ENCODE data around the gene ABHD2.

ABHD2 gene

DNA sequence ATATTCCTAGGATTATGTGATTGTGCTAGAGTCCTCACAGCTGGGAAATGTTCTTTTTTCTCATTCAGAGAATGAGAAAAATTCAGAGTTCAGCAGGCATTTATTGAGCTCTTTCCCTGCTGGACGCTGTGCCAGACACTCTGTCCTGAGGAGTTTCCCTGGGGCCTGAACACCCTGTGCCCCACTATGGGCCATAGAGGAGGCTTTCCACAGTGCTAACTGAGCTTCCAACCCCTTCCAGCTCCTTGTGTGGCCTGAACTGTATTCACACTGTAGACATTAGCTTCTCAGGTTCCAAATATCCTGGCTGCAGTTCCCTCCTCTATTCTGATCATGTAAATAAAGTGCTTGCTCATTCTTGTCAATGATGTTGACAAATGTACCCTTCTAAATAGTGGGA is 10.0 kb downstream of the ABHD2 start:
- DNase-seq (ENCODE audit: low spot score): no peak

- no peak for DNase-seq (ENCODE audit: low spot score)
These were observed 11.7 kb downstream of the ABHD2 start for GRCh38 chr15:89099968-89100367.

DNA sequence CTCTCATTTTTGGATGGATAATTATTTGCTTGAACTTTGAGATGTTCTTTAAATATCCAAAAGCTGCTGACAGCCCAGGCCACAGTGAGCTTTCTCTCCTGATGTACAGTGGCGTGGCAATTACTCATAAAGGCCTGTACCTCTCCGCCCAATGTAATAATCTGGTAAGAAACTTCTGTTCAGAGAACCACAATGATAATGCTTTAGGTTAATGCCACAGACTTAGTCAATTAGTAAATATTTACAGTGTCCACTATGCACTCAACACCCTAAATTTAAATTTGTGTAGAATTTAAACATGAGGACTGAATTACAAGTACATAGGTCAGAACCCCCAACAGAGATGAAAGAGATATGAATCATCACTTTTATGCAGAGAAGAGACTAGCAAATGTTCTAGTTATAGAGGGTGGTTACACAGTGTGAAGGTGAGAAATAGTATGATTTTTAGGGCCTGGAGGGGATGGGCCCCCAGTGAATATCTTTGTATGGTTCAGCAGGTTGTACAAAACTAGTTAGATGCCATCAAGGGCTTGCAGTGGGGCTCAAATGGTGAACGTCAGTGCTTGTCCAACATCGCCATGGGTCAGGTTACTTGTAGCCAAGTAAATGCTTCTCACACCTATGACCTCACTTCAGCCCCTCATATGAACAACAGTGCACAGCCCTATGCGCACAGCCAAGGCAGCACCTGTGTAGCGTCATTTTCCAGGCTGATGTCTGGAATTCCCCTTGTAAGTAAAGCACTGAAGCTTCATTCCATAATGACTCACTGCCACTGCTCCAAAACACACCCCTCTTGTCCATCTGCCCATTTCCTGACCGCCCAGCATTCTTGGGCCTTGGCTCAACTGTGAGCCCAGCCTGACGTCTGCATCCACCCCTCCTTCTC is 13.3 kb downstream of the ABHD2 start:
- DNase-seq (ENCODE audit: low spot score): peak; percentile 99

- DNase-seq (ENCODE audit: low spot score): no peak
These were observed 15.4 kb downstream of the ABHD2 start for GRCh38 chr15:89103481-89104171.

GRCh38 chr15:89104172-89104564 is 15.9 kb downstream of the ABHD2 start:
- DNase-seq (ENCODE audit: low spot score): peak; percentile 39

- DNase-seq (ENCODE audit: low spot score): peak; percentile 87
These were observed 16.9 kb downstream of the ABHD2 start for GRCh38 chr15:89105147-89105546.

GRCh38 chr15:89106200-89106599 is 17.9 kb downstream of the ABHD2 start:
- DNase-seq (ENCODE audit: low spot score): no peak

DNA sequence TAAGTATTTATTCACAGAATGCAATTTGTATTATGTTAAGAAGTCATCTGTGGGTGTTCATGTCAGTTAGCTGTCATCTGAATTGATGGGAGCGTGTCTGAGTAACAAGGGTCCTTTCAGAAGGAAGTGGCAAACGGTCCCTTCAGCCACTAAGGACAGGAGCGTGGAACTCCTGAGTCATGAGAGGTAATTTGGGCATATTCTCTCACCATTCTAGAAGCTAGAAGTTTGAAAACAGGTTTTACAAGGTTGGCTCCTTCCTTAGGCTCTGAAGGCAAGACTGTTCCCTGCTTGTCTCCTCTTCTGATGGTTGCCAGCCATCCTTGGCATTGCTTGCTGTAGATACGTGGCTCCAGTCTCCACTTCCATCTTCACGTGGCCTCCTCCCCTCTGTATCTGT is 19.7 kb downstream of the ABHD2 start:
- peak; percentile 27 for DNase-seq (ENCODE audit: low spot score)

- no peak for DNase-seq (ENCODE audit: low spot score)
These were observed 20.6 kb downstream of the ABHD2 start for GRCh38 chr15:89108835-89109234.

DNA sequence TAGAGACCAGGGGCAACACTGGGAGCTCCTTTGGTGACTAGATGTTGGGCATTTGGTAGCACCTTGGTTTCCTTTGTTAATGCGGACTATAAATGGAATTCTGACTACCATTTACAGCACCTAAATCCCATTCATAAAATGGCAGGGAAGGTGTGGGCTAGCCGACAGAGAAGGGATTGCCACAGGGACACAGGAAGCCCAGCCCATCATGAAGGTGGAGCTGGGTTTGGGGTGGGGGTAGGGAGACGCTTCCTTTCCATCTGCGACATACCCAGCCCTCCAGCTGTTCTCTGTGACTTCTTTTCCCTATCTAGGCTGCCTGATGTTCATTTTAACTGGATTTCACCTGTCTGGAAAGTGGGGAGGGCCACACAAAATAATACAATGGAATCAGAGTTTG is 21.0 kb downstream of the ABHD2 start:
- no peak for DNase-seq (ENCODE audit: low spot score)

GRCh38 chr15:89110060-89110459 is 21.8 kb downstream of the ABHD2 start:
- DNase-seq (ENCODE audit: low spot score): no peak

GRCh38 chr15:89111352-89111751 is 23.1 kb downstream of the ABHD2 start:
- DNase-seq (ENCODE audit: low spot score): no peak

GRCh38 chr15:89111961-89112340 is 23.7 kb downstream of the ABHD2 start:
- DNase-seq (ENCODE audit: low spot score): no peak

DNA sequence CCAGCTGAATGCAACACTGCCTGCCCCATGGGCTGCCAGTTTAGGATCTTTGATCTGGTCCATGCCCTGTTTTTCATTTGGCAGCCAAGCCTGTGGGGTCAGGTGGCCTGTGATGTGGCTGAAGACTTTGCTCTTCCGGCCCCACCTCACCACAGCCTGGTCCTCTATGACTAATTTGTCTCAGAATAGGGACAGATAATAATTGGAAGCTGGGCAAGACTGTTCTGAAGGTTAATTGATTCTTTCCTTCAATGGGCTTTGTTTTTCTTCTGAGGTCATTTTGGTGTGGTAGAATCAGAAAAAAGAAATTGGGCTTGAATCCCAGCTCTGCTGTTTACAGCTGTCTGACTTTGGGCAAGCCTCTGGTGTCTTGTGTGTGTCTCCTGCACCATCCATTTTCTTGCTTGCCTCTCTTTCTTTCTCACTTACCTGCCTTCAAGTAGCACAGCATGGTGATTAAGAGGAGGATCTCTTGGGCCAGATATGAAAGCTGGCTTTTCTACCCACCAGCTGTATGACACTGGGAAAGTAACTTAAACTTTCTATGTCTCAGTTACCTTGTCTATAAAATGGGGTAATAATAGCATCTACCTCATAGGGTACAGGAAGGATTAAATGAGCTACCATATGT is 24.2 kb downstream of the ABHD2 start:
- peak; percentile 65 for DNase-seq (ENCODE audit: low spot score)

- no peak for DNase-seq (ENCODE audit: low spot score)
These were observed 25.2 kb downstream of the ABHD2 start for GRCh38 chr15:89113296-89114024.

- DNase-seq (ENCODE audit: low spot score): no peak
These were observed 26.7 kb downstream of the ABHD2 start for GRCh38 chr15:89114990-89115389.

GRCh38 chr15:89115547-89115946 is 27.3 kb downstream of the ABHD2 start:
- DNase-seq (ENCODE audit: low spot score): no peak

GRCh38 chr15:89116404-89116803 is 28.1 kb downstream of the ABHD2 start:
- no peak for DNase-seq (ENCODE audit: low spot score)

DNA sequence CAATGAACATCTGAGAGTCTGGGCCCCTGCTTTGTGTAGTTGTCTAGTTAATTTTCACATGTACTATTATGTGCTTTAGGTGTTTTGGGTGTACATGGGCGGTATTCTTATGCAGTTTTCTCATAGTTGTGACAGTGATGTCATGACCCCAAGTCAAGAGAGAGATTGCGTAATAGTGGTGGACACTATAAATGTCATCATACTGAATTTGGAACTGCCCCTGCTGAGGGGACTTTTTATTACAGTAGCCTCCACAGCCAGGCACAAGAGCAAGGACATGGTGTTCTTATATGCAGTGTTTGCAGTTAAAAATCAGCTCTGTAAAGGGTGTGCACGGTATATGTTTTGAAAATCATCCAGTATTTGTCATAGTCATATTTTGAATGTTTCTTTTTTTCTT is 29.5 kb downstream of the ABHD2 start:
- no peak for DNase-seq (ENCODE audit: low spot score)

GRCh38 chr15:89118481-89118989 is 30.3 kb downstream of the ABHD2 start:
- DNase-seq (ENCODE audit: low spot score): no peak

DNA sequence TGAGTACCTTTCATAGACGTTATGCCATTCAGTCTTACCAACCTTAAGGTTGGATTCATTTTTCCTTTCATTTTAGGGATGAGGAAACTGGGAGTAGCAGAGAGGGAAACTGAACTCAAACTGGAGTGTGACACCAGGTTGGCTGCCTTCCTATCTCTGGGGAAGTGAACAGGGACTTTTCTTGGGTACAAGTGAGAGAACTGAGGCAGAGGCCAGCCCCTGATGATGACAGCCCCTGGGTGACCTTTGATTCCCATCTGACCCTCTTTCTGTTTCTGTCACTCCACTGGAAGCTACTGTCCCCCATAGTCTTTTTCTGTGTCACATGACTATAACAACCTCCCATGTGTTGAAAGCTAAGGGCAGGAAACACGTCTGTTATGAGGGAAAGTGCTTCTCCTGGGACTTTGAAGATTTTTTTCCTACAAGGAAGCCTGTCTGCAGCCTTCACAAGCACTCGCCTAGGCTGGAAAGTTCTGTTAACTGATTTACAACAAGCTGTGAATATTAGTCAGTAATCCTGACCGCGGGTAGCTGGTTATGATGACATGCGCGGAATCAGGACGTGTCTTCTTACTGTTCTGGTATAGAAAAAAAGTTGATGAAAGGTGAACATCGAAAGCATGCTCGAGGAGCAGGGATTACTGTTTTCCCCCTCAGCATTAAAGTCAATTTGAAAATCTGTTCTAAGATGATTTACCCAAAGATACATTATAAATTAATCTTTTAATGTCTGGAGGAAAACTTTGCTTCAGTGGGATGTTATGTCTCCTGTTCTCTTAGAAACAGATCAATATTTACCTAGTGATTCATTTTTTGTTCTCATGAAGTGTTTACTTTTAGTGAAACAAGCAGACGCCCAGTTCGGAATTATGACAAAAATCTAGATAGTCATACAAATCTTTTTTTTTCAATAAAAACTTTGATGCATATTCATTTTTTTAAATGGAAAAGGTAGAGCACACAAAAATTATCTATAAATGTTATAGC is 31.5 kb downstream of the ABHD2 start:
- peak; percentile 13 for DNase-seq (ENCODE audit: low spot score)
